Measurements from ENCODE around the gene NAA35. TPM values are rescaled to one million over a fixed set of nuclear protein-coding genes. Genes with fewer than 3 reads are reported as not detected.
A peak's percentile ranks its signal among the peaks of the same experiment; 100 is the strongest.

Gene NAA35
- total RNA-seq, 1 donor from 2014 or later, result 18.8 TPM

DNA sequence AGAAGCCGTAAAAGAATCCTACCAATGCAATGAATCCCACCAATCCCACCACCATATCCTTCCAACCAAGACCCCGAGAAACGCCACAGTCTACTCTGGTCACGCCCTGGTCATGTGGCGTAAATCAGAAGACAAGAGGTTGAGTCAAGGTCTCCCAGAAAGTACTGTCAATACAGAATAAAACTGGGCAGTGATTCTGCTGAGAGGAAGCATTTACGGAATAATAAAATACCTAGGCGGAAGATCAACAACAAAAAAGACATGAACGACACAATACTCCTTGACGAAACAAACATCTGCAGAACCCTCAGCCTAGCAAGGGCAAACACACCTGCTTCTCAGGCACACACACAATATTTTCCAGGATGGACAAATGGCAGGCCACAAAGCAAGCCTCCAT lies 95.6 kb downstream of the NAA35 start:
- H3K9me3 Mint-ChIP-seq (ENCODE audit: unreplicated experiment), result no peaks in the 10 kb centered on the region
- no peak for TF ChIP-seq CTCF (IDR thresholded peaks at IDR 0.05)
- no peak for DNase-seq (ENCODE audit: extremely low spot score, unreplicated experiment)
- peaks cover 2% of the 10 kb centered on the region for H3K4me1 Mint-ChIP-seq (ENCODE audit: unreplicated experiment)
- H3K4me3 Mint-ChIP-seq (ENCODE audit: unreplicated experiment), result no peak overlapping the region
- peaks cover 44% of the 10 kb centered on the region for H3K36me3 Mint-ChIP-seq (ENCODE audit: unreplicated experiment)
- no peak overlapping the region for H3K27ac Mint-ChIP-seq (ENCODE audit: unreplicated experiment)
- no peaks in the 10 kb centered on the region for H3K27me3 Mint-ChIP-seq (ENCODE audit: unreplicated experiment)

GRCh38 chr9:86039991-86040860 lies 99.3 kb downstream of the NAA35 start:
- Mint-ChIP-seq H3K27ac (ENCODE audit: unreplicated experiment) (no peak overlapping the region), H3K27me3 (ENCODE audit: unreplicated experiment) (no peaks in the 10 kb centered on the region), H3K4me1 (ENCODE audit: unreplicated experiment) (peaks cover 2% of the 10 kb centered on the region), H3K36me3 (ENCODE audit: unreplicated experiment) (peaks cover 24% of the 10 kb centered on the region), H3K9me3 (ENCODE audit: unreplicated experiment) (no peaks in the 10 kb centered on the region), H3K4me3 (ENCODE audit: unreplicated experiment) (no peak overlapping the region)
- DNase-seq (ENCODE audit: extremely low spot score, unreplicated experiment), result peak; percentile 54
- TF ChIP-seq CTCF (IDR thresholded peaks at IDR 0.05), result no peak

GRCh38 chr9:86040861-86041155 lies 99.9 kb downstream of the NAA35 start:
- Mint-ChIP-seq H3K9me3 (ENCODE audit: unreplicated experiment) (no peaks in the 10 kb centered on the region), H3K4me3 (ENCODE audit: unreplicated experiment) (no peak overlapping the region), H3K27me3 (ENCODE audit: unreplicated experiment) (no peaks in the 10 kb centered on the region), H3K27ac (ENCODE audit: unreplicated experiment) (no peak overlapping the region), H3K36me3 (ENCODE audit: unreplicated experiment) (peaks cover 25% of the 10 kb centered on the region), H3K4me1 (ENCODE audit: unreplicated experiment) (peaks cover 2% of the 10 kb centered on the region)
- no peak for TF ChIP-seq CTCF (IDR thresholded peaks at IDR 0.05)
- DNase-seq (ENCODE audit: extremely low spot score, unreplicated experiment), result no peak

- DNase-seq (ENCODE audit: extremely low spot score, unreplicated experiment), result peak; percentile 73
- Mint-ChIP-seq H3K27ac (ENCODE audit: unreplicated experiment) (no peak overlapping the region), H3K36me3 (ENCODE audit: unreplicated experiment) (peaks cover 22% of the 10 kb centered on the region), H3K4me1 (ENCODE audit: unreplicated experiment) (peaks cover 2% of the 10 kb centered on the region), H3K4me3 (ENCODE audit: unreplicated experiment) (no peak overlapping the region), H3K9me3 (ENCODE audit: unreplicated experiment) (no peaks in the 10 kb centered on the region), H3K27me3 (ENCODE audit: unreplicated experiment) (no peaks in the 10 kb centered on the region)
- TF ChIP-seq CTCF (IDR thresholded peaks at IDR 0.05), result no peak
Measured at GRCh38 chr9:86041311-86041741, 100.4 kb downstream of the NAA35 start.

- peak; percentile 17 for DNase-seq (ENCODE audit: extremely low spot score, unreplicated experiment)
- Mint-ChIP-seq H3K36me3 (ENCODE audit: unreplicated experiment) (peaks cover 15% of the 10 kb centered on the region), H3K9me3 (ENCODE audit: unreplicated experiment) (no peaks in the 10 kb centered on the region), H3K4me1 (ENCODE audit: unreplicated experiment) (no peaks in the 10 kb centered on the region), H3K27me3 (ENCODE audit: unreplicated experiment) (no peaks in the 10 kb centered on the region), H3K4me3 (ENCODE audit: unreplicated experiment) (no peak overlapping the region), H3K27ac (ENCODE audit: unreplicated experiment) (no peak overlapping the region)
- TF ChIP-seq CTCF (IDR thresholded peaks at IDR 0.05), result no peak
Measured at GRCh38 chr9:86042199-86042978, 101.4 kb downstream of the NAA35 start.

Data from osteocyte (in vitro differentiated cells).